H1 (cell line): ENCODE measurements around the gene ACTG2. TPM values are rescaled to one million over a fixed set of nuclear protein-coding genes. Genes with fewer than 3 reads are reported as not detected.

Experiments used
- CHD7 ChIP-seq: fragments of 300-600 bp; sonication (generic); IDR thresholded peaks from 2 replicates; pipeline ENCODE4 v1.7.1; 2012; ENCODE audit warnings: low read length, moderate library complexity, mild to moderate bottlenecking, inconsistent platforms; ENCODE audit not compliant: insufficient replicate concordance
- EP300 ChIP-seq, 2 experiments: IDR thresholded peaks; 1 replicate in 1 of 2; 2 replicates in 1 of 2; pipeline ENCODE4 v1.6.1; 2011 to 2012; ENCODE audit warnings: low read depth in 2 of 2, low read length in 2 of 2, mild to moderate bottlenecking in 2 of 2, borderline replicate concordance in 1 of 2, inconsistent platforms in 1 of 2, moderate library complexity in 1 of 2
- GTF2F1 ChIP-seq: IDR thresholded peaks from 2 replicates; pipeline ENCODE4 v1.6.1; 2012; ENCODE audit warnings: low read depth, low read length, improper control_type of control experiment, borderline replicate concordance
- KDM4A ChIP-seq: IDR thresholded peaks from one replicate; pipeline ENCODE4 v1.7.1; 2012; ENCODE audit warnings: low read depth, mild to moderate bottlenecking, moderate library complexity, low read length, inconsistent platforms; ENCODE audit not compliant: severe bottlenecking
- SP4 ChIP-seq: IDR thresholded peaks from 2 replicates; pipeline ENCODE4 v1.6.1; 2012; ENCODE audit warnings: low read length, inconsistent platforms
- polyA plus RNA-seq, 7 experiments: library from polyadenylated mRNA; depleted of rRNA in 3 of 7; stranded (reverse) in 5 of 7; unstranded in 2 of 7; fragments of >200 nt in 5 of 7; fragments of 200-250 nt in 2 of 7; gene quantifications; 1 replicate in 5 of 7; 2 replicates in 1 of 7; 4 replicates in 1 of 7; pipeline versions ENCODE4 v1.2.1 to v1.2.3, GENCODE V29; 2011 to 2013; ENCODE audit warnings: missing spikeins in 2 of 7, mixed read lengths in 2 of 7
- total RNA-seq: library from RNA; stranded (reverse); fragmentation: NEBNext Ultra II Directional; extraction: Animal tissue kit (Norgen Biotek cat#: 25700); gene quantifications from 2 replicates; pipeline ENCODE4 v1.2.1, GENCODE V29; 2021

ACTG2 gene
- total and polyA plus RNA-seq, 2 of the 8 experiments (the other 6 are each of a cell fraction or from before 2014, with no cell fraction given), result 6.2 to 13.7 TPM

- TF ChIP-seq CHD7, result no peak
- no peak for TF ChIP-seq KDM4A
- no peak for TF ChIP-seq SP4
- no peak for TF ChIP-seq GTF2F1
- TF ChIP-seq EP300 (IDR thresholded peaks at IDR 0.05; ENCODE audit: borderline replicate concordance in 1 of 2, low read depth in 2 of 2, low read length in 2 of 2), result no peak
These were observed 18.9 kb downstream of the ACTG2 start (continued) for GRCh38 chr2:73911548-73912208.
